Left ventricle myocardium superior (tissue), 1 donor: ENCODE measurements around the gene GRID1. TPM values are rescaled to one million over a fixed set of nuclear protein-coding genes. Genes with fewer than 3 reads are reported as not detected.

Source experiments
- ATAC-seq: fragments of 200-7000 bp; cut with Tn5 transposase; one replicate; pipeline ENCODE4 v1.9.1; 2020; ENCODE audit warnings: mild to moderate bottlenecking, moderate library complexity
- DNase-seq: peaks from one replicate; pipeline ENCODE4 v3.0.0-alpha.2; 2020
- intact Hi-C: fragments of 100-400 bp; cut with micrococcal nuclease; formaldehyde crosslinking; loops from one replicate; pipeline ENCODE4 v1.11.0; 2022
- long read RNA-seq: library from polyadenylated mRNA; unstranded; transcript quantifications from one replicate; pipeline ENCODE4 v2.0.0, GENCODE V29; 2021
- total RNA-seq: library from RNA; stranded (reverse); fragmentation: NEBNext Ultra II Directional; extraction: Animal tissue kit (Norgen Biotek cat#: 25700); gene quantifications from one replicate; pipeline ENCODE4 v1.2.1, GENCODE V29; 2021
- donor health status: DM: no; HTN: yes; CAD: no; lungs with severe emphysema.

Gene GRID1
- total RNA-seq = 2.4 TPM
- long read RNA-seq, partial matches to known transcripts = 0 of 6 reads
- long read RNA-seq, other reads (novel, unspliced or antisense) = 6 of 6 reads

- intact Hi-C loops = no loop called here
- ATAC-seq = peak; percentile 71
- DNase-seq = peak; percentile 63
Measured at GRCh38 chr10:86366033-86366901, at the start of gene GRID1. Gene GRID1 (minus strand): TSS chr10:86366795.

GRCh38 chr10:86415583-86415982 lies 49.0 kb upstream of the GRID1 start:
- intact Hi-C loops = no loop called here
- no peak for ATAC-seq

GRCh38 chr10:86415116-86415515 lies 48.5 kb upstream of the GRID1 start:
- DNase-seq (no peak), ATAC-seq (no peak)
- intact Hi-C loops = no loop called here

More at GRCh38 chr10:86415583-86415982, 49.0 kb upstream of the GRID1 start:
- DNase-seq = no peak

- intact Hi-C loops = no loop called here
- DNase-seq (no peak), ATAC-seq (peak; percentile 35)
Measured at GRCh38 chr10:86413046-86413728, 46.6 kb upstream of the GRID1 start.

GRCh38 chr10:86411852-86412560 lies 45.4 kb upstream of the GRID1 start:
- ATAC-seq (no peak), DNase-seq (no peak)
- intact Hi-C loops = no loop called here

- intact Hi-C loops = no loop called here
- no peak for DNase-seq
- peak; percentile 76 for ATAC-seq
Measured at GRCh38 chr10:86411281-86411841, 44.8 kb upstream of the GRID1 start.

GRCh38 chr10:86410542-86411124 lies 44.0 kb upstream of the GRID1 start:
- DNase-seq (no peak), ATAC-seq (no peak)
- intact Hi-C loops = no loop called here

GRCh38 chr10:86409183-86409582 lies 42.6 kb upstream of the GRID1 start:
- DNase-seq (no peak), ATAC-seq (no peak)
- intact Hi-C loops = loop anchor here (10.0 kb wide), 1 partner anchor 176 kb away; no protein-coding TSS in a partner anchor

- intact Hi-C loops = loop anchor here (10.0 kb wide), 1 partner anchor 182 kb away; no protein-coding TSS in a partner anchor
- no peak for DNase-seq
- ATAC-seq = no peak
Measured at GRCh38 chr10:86403183-86403797, 36.7 kb upstream of the GRID1 start.

GRCh38 chr10:86402283-86402941 lies 35.8 kb upstream of the GRID1 start:
- intact Hi-C loops = loop anchor here (10.0 kb wide), 1 partner anchor 182 kb away; no protein-coding TSS in a partner anchor
- no peak for DNase-seq
- ATAC-seq = no peak

GRCh38 chr10:86401588-86402282 lies 35.1 kb upstream of the GRID1 start:
- ATAC-seq = peak; percentile 2
- DNase-seq = no peak
- intact Hi-C loops = loop anchor here (10.0 kb wide), 1 partner anchor 183 kb away; no protein-coding TSS in a partner anchor

- peak; percentile 40 for ATAC-seq
- DNase-seq = peak; percentile 69
- intact Hi-C loops = loop anchor here (10.0 kb wide), 1 partner anchor 184 kb away; no protein-coding TSS in a partner anchor
Measured at GRCh38 chr10:86400705-86401587, 34.4 kb upstream of the GRID1 start.

GRCh38 chr10:86399879-86400704 lies 33.5 kb upstream of the GRID1 start:
- peak; percentile 97 for DNase-seq
- ATAC-seq = peak; percentile 95
- intact Hi-C loops = loop anchor here (10.0 kb wide), 1 partner anchor 185 kb away; no protein-coding TSS in a partner anchor

- ATAC-seq = no peak
- no peak for DNase-seq
- intact Hi-C loops = no loop called here
Measured at GRCh38 chr10:86399514-86399878, 32.9 kb upstream of the GRID1 start.

- no peak for ATAC-seq
- DNase-seq = no peak
- intact Hi-C loops = no loop called here
Measured at GRCh38 chr10:86397120-86397519, 30.5 kb upstream of the GRID1 start.
